NCI-H82 (cell line): ENCODE data around the gene GABRE.

Experiments
- DNase-seq: peaks from one replicate; lab custom pipeline; 2025; lab: John Stamatoyannopoulos, UW

GABRE gene, protein sequence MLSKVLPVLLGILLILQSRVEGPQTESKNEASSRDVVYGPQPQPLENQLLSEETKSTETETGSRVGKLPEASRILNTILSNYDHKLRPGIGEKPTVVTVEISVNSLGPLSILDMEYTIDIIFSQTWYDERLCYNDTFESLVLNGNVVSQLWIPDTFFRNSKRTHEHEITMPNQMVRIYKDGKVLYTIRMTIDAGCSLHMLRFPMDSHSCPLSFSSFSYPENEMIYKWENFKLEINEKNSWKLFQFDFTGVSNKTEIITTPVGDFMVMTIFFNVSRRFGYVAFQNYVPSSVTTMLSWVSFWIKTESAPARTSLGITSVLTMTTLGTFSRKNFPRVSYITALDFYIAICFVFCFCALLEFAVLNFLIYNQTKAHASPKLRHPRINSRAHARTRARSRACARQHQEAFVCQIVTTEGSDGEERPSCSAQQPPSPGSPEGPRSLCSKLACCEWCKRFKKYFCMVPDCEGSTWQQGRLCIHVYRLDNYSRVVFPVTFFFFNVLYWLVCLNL

DNA sequence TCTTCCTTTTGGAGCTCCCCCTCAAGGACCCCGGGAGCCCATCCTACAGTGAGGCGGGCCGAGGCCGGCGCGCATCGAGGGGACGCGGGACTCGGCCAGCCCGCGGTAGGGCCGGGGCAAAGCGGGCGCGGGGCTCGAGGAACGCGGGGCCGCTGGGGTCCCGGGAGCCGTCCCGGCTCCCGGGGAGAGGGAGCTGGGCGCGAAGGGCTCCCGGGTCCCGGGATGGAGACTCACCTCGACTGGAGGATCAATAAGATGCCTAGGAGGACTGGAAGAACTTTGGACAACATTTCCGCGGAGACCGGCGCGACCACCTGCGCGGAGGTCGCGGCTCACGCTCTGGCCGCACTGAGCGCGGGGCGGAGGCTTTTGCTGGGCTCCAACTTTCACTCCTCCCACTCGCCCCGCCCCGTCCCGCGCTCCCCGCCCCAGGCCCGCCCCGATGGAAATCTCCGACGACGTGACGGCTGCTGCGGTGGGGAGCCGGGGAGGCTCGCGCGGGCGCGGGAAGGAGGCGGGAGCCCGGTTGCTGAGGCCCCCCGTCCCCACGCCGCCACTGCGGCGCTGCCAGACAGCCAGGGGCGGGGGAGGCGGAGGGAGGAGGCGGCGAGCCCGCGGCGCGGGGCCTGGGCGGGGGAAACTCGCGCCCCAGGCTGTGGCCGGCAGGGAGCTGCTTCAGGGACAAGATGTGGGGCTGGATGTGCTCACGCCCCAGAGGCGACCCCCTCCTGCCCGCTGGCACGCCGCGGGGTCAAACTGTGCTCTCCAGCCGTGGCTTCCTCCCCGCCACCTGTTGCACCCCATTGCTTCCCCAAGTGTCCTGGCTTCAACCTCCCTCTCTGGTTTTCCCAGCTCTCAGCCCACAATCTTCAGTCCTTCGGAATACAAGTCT is at the start of gene GABRE:
Gene GABRE, minus strand, starts transcription at position 341 of the 892 bp plus-strand sequence. Its CDS starts 51 bp downstream, at position 290.
- DNase-seq = peak; percentile 78

DNA sequence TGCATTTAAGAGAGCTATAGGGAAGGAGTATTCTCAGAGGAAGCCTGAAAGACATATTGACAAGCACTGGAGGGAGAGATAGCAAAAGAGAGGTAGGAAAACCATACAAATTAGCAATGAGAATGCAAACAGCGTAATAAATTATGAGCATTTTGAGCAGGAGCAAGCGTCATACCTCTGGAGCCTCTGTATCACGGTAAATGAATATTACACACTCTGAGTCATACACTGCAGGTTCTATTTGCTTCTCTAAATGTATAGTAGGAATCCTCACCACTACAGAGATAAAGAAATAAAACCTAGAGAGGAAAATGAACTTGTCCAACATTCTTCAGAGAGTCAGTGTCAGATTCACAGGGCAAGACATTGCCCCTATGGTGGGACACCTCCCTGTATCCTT is 46.4 kb upstream of the GABRE start:
- DNase-seq = no peak

DNA sequence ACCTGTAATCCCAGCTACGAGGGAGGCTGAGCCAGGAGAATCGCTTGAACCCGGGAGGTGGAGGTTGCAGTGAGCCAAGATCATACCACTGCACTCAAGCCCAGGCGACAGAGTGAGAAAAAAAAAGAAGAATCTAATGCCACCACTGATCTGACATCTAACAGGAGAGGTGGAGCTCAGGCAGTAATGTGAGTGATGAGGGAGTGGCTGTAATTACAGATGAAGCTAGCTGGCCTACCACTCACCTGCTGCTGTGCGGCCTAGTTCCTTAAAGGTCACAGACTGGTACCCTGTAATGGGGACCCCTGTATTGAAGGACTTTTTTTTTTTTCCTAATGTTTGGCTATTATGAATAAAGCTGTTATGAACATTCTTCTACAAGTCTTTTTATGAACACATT is 25.3 kb upstream of the GABRE start:
- DNase-seq = no peak

DNA sequence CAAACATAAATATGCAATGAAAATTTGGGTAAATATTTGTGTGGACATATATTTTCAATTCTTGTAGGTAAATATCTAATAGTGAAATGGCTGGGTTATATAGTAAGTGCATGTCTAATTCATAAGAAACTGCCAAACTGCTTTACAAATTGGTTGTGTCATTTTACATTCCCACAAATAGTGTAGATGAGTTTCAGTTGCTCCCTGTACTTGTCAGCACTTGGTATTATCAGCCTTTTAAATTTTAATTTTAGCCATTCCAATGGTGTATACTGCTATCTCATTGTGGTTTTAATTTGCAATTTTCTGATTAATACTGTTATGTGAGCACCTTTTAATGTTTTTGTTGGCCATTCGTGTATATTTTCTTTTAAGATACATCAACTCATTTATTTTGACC is 23.1 kb upstream of the GABRE start:
- no peak for DNase-seq

DNA sequence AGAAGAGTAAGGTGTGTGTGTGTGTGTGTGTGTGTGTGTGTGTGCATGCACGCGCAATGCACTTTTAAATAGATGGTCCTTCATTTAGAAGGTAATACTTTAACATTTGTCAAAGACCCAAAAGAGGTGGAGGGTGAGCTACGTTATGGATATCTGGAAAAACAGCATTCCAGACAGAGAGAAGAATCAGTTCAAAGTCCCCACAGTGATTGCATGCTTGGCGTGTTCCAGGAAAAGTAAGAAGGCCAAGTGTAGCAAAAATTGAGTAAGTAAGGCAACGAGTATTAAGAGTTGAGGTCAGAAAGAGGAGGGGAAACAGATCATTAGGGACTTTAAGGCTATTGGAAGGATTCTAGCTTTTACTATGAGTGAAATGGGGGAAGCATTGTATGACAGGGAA is 21.9 kb upstream of the GABRE start:
- DNase-seq = no peak

DNA sequence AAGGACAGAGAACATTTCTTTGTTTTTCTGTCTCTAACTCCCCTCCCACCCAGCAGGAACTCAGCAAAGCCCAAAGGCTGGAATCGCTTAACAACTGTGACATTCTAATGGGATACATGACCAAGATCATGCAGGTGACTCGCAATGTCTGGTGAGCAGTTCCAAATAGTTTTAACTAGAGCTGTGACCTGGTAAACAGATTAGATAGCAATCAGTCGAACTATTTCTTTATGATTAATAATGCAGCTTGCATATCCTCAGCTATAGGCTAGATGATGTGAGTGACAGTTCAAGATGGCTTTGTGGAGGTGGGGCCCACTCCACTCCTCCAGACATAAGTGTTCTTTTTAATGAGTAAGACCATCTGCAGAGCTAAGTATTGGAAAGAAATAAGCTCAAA is 20.0 kb upstream of the GABRE start:
- DNase-seq = no peak

DNA sequence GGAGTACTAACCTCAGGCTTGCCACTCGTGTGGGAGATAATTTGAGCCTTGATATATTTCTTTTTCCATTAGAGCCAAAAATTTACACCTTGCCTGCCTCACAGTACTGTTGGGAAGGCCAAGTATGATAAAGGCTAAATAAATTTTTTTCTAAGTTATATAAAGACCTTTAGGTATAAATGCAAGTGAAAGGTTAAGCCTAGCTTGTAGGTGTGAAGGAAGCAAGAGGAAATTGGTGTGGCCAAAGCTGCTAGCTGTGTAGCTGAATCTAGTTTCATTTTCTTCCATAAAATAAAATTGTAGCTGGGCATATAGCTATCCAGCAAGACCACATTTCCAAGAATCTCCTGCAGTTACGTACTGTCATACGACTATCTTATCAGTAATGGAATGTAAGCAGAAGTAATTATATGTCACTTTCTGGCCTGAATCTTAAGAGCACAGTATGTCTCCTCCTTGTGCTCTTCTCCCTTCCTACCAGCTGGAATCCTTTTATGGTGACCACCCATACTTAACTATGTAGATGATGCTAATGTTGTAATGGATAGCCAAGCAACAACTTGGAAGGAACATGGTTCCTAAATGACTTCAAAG is 14.3 kb upstream of the GABRE start:
- no peak for DNase-seq

DNA sequence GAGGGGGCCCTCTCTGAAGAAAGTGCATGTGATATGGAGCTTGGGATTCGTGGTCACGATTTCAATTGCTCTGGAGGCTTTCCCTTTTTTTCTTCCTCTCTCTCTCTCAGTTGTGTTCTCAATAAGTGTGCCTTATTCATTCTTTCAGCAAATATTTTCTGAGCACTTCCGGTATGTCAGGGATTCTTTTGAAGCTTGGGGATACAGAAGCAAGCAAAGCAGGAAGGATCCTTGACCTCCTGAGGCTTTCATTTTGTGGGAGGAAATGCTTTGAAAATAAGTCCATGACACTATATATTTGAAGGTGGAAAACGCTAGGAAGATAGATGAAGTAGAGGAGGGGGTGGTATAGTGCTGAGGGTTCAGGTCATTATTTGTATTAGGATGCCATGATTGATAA is 12.6 kb upstream of the GABRE start:
- no peak for DNase-seq

DNA sequence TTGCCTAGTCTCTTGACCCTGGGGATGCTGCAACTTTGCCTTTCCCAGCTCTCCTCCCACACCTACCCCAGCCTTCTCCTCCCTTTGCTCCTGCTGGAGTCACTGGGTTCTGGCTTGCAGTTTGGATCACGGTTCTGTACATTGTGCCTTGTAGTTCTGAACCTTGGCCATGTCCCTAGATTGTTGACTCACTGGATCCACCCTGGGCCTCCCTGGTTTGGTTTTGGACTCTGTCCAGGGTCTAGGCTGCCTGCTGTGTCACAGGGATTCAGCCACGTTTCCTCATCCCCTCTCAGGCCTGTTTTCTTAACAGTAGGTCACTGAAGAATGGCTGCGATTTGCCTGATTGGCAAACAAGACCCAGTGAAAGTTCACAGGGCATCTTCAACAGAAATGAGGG is 11.5 kb upstream of the GABRE start:
- DNase-seq = no peak

DNA sequence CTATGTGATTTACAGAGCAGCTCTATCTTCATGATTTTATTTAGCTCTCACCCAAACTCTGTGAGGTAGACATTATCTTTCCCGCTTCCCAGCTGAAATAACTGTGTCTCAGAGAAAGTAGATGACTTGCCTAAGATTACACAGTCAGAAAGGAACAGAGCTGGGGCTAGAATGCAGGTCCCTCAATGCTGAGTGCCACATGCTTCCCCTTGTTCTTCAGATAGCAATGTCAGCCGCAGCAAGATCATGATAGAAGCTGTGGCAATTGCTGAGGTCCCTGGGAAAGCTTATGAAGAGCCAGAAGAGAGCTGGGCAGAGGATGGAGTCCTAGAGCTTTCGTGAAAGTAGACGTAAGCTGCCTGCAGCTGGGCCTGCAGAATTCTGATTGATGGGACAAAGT is 11.1 kb upstream of the GABRE start:
- no peak for DNase-seq

DNA sequence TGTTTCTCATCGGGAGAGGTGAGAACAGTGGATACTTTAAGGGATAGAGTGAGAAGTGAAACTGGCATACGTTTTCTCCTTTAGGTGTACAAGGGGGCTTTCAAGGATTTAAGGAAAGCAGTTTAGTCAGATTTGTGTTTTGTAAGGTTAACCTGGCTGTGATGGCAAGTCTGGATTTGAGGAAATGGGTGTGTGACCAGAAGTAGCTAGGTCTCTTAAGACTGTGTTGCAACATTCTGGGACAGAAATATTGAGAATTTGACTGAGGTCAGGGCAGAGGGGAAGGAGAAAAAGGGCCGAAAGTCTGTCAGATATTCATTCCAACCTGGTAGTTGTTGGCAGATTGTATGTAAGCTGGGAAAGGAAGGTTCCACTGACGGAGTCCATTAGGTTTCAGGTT is 10.4 kb upstream of the GABRE start:
- DNase-seq = no peak

DNA sequence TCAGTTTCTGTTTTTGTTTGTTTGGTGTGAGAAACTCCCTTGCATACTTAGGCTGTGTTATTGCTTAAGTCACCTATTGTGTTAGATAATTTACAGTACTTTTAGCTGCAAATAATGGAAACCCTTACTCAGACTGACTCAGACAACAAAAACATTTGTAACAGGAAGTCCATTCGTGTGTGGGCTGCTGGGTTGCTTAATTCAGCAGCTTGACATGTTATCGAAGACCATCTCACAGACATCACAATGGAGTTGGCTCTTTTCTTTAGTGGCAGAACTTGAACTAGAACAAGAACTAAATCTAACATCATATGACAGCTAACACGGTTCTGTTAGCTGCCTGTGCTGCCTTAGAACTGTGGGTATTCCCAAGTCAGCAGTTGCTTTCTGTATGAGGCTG is 9.9 kb upstream of the GABRE start:
- DNase-seq = no peak

DNA sequence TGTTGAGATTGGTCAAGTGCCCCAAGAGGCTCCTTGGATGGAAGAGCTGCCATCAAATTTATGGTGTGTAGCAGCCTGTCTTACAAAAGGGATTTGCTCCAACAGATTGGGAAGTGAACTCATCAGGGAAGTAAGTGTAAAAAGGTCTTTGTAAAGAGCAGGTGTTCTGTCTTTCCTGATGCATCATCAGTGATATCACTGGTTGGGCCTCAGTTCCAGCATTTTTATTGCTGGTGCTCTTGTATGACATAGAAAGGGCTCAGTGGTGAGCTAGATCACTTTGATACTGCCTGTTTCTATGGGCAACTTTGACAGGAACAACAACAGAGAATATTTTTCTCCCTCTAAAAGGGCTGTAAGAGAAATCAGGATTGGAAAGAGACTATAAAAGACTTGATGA is 8.7 kb upstream of the GABRE start:
- no peak for DNase-seq

DNA sequence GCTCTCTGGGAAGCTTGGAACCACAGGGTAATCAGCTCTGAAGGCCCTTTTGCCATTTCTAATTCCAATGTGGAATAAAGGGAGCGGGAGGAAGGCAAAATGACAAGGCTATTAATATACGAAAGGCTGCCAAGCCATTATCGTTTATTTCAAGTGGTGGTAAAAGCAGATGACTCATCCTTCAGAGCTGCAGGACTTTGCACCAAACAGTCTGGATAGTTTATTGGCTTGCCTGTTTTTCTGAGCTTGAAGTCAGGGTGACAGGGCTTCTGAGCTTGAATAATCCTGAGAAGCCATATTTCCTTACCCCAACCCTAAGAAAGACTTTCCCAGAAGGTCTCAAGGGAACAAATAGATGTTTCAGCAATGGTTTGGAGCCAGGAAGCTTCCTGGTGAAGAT is 7.7 kb upstream of the GABRE start:
- DNase-seq = no peak

DNA sequence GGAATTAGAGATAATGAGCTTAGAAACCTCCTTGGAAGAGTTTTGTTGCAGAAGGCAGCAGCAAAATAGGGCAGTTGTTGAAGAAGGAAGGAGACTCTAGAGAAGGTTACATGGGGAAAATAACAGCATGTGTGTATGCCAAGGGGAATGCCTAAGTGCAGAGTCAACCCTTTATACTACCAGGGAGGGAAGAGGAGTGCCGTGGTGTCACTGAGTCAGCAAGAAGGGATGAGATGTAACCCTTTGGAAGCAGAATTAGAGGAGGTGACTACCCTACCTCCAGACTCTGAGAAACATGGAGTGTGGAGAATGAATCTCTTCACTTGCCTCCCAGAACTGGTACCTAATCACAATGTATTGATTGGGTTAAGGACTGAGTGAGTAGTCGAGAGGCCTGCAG is 6.7 kb upstream of the GABRE start:
- DNase-seq = peak; percentile 12

DNA sequence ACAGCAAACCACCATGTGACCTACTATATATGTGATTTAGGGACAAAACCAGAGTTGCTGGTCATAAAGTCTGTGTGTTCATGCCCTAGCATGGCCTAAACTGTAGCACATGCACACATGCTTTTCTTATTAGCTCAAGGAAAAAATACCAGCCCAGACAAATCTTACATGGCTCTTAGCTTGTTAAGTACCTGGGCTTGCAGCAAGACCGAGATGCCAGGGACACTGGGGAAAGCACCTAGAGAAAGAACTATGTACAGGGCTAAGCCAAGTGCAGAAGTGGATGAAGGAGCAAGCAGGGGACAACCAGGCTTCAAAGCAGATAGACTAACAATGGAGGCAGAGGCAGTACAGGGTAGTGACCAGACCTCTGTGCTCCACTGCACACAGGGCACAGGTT is 3.4 kb upstream of the GABRE start:
- no peak for DNase-seq

DNA sequence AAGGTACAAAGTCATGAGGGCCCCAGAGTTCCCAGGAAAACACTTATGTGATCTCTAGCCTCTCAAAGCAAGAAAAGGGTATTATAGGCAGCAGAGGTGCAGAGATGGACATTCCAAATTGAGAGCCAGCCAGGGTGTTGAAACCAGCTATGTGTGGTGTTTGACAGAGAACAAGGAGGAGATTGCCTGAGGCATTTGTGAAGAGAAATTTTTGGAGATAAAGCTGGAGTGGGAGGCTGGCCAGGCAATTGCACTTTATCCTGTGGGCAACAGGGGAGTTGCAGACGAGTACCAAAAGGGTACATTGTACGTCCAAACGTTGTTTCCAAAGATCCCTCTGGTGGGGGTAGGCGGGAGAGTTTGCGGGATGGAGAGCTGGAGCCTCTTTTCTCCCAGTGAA is 2.5 kb upstream of the GABRE start:
- no peak for DNase-seq

DNA sequence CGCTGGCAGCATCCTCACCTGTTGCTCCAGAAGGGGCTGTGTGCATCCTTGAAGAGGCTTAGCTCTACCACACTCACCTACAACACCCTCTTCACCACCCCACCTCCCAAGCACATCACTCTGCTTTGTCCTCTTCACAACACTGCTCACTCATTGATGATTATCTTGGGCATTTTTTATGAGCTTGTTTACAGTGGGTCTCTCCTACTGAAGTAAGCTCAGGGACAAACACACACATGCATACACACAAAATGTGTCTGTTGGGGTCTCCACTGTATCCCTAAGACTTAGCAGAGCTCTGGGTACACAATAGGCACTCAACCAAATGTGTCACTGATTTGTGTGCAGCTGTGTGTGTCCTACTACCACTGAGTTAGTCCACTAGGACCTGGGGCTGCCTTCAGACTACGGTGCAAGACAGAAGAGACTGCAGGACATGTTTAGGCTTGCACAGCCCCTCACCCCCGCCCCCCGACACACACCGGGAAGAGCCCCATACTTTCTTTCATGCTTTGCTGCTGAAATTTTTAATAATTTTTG is 1.3 kb upstream of the GABRE start:
- DNase-seq = no peak

DNA sequence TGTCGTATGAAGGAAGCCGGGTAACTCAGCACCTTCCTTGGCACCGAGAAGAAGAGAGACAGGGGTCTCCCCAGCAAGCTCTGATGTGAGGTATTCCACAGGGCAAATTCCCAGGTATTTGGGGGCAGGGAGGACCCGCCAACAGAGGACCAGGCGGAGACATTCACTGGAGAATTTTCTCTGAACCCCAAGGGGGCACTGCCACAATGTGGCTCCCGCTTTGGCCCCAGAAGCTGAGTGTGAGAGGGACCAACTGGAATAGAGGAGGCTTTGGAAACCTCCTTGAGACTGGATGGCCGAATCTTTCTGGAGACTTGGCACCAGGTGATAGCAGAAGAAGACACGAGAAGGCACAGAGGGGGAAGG is 735 bp upstream of the GABRE start:
- no peak for DNase-seq

DNA sequence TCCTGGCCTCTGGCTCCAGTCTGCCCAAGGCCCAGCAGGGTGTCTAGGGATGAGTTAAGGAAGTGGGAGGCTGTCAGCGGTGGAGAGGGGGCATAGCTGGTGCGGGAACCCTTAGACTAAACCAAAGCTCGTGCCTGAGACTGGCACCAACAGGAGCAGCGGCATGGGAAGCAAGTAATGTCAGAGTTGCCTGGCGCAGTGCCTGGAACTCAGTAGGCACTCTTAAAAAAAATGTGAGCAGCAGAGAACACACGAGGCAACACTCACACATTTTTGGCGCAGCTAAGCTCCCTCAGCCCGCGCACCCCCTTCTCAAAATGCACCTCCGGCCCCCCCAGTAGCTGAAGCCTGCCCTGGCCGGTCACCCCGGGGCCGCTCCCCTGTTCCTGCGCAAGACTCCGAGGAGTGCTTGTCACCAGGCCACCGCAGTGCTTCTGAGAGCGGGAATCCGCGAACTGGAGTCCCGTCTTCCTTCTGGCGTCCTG is 583 bp downstream of the GABRE start:
- peak; percentile 38 for DNase-seq

DNA sequence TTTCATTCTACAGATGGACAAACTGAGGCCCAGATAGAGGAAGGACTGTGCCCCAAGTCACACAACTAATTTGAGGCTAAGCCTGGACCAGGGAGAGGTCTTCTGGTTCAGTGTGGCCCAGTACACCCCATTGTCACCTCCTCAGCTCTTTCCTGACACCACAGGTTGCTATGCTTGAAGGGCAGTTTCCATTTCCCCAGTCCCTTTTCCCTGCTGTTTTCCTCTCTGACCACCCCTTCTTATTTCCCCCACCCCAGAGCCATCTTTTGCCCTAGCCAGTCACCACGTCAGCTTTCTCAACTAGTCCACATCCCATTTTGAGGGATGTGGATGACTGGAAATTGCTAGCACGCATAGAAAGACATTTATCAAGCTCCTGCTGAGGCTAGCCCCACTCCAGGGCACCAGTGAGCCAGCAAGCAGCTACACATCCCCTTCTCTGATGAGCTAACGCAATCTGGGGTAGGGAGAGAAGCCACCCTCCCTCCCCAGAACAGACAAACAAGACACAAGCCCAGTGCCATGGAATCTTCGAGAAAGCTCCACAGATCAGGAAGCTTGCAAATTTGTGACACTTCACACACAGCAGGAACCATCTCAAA is 1.3 kb downstream of the GABRE start:
- DNase-seq = peak; percentile 1

DNA sequence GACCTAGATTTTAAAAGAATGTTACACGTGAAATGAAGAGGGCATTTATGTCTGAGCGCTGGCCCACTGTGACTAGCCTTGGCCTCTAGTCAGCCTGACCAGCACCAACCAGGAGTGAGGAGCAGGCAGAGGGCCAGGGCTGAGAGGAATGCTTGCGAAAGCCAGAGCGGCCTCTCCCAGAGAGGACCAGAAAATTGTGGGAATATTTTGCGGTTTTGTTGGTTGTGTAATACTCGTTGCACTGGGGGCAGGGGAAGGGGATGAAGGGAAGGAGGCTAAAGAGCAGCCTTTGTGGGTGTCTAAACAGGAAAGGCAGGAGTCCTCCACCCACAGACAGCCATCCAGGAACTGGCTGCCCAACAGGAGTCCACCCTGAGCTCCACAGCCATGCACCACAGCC is 3.8 kb downstream of the GABRE start:
- DNase-seq = no peak
